GM13976 (cell line): ENCODE data around the gene FKBP9.
A peak's percentile ranks its signal among the peaks of the same experiment; 100 is the strongest.

Source experiments
- DNase-seq: peaks from one replicate; pipeline ENCODE4 v3.0.0; 2012; ENCODE audit warnings: low spot score
- CTCF ChIP-seq: IDR thresholded peaks from 2 replicates; pipeline ENCODE4 v1.5.1; 2012; ENCODE audit warnings: borderline replicate concordance, mild to moderate bottlenecking; ENCODE audit not compliant: insufficient read depth; ENCODE audit errors: extremely low read depth, missing control alignments, control extremely low read depth
- in situ Hi-C: fragments of 300-500 bp; cut with MboI; formaldehyde crosslinking; loops from one replicate; pipeline ENCODE4 v1.12.0; 2022; ENCODE audit warnings: low sequenced_read_pairs, mixed read lengths, inconsistent platforms; ENCODE audit not compliant: unreplicated experiment

FKBP9 gene

GRCh38 chr7:32941181-32941580 lies 16.1 kb upstream of the FKBP9 start:
- in situ Hi-C loops: no loop called here
- no peak for TF ChIP-seq CTCF
- DNase-seq: no peak

- DNase-seq: no peak
- TF ChIP-seq CTCF: no peak
- in situ Hi-C loops: no loop called here
Observed at GRCh38 chr7:32941681-32942414, 15.4 kb upstream of the FKBP9 start.

GRCh38 chr7:32942415-32943251 lies 14.6 kb upstream of the FKBP9 start:
- DNase-seq: peak; percentile 91
- TF ChIP-seq CTCF: peak; percentile 52
- in situ Hi-C loops: no loop called here

DNA sequence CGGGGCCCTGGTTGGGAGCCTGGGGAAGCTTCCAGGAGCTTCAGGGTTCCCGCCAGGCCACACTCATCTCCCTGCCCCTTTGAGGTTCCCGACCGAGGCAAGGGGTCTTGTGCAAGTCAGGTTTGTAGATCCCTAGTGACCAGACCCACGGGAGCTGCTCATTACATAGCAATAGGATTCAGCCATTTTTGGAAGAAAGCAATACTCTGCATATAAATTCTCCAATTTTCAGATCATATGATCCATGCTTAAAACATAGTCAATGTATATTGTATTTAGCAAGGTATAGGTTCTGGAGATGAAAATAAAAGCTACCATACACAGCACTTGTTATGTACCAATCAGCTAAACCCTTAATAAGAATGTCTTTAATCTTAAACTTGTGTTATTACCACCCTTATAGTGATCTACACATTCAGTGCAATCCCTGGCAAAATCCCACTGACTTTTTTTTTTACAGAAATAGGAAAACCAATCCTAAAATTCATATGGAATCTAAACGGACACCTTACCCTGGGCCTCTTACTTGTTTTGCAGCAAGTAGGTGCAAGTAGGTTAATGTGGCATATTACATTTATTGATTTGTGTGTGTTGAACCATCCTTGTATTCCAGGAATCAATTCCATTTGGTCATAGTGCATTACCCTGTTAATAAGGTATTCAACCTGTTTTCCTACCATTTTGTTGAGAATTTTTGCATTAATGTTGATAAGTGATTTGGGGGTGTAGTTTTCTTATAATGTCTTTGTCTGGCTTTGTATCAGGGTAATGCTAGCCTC lies 13.8 kb upstream of the FKBP9 start:
- no peak for DNase-seq
- no peak for TF ChIP-seq CTCF
- in situ Hi-C loops: no loop called here

DNA sequence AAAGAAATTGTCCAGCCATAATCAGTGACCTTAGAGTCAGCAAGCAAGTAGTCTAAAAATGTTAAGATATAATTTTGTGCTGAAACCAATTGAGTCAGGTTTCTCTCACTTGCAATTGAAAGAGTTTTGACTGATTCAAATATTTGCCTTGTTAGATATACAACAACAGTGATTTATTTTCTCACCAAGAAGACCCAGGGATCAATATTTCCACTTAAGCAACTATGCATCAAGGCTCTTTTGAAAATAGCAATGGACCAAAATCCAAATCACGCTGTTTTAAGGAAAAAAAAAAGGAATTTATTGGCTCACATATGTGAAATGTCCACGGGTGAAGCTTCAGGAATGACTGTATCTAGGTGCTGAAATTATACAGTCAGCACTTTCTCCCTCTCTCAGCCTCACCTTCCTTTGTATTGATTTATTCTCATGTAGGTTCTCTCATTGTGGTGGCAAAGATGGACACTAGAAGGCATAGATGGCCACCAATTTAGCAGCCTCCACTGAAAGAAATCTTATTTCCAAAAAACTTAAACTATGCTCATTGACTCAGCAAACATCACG lies 9.7 kb upstream of the FKBP9 start:
- in situ Hi-C loops: no loop called here
- DNase-seq: no peak
- no peak for TF ChIP-seq CTCF

DNA sequence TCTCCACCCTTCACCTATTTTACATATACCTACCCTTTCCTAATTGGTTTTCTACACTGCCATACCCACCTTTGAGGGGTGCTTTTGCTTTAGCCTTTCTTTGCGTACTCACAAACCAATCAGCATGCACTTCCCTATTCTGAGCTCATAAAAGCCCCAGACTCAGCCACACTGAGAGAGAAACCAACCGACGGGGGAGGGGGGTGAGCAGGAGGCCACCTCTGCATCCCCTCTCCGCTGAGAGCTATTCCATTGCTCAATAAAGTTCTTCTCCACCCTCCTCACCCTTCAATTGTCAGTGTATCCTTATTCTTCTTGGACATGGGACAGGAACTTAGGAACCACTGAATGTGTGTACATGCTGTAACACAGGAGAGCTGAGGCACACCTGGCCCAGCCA lies 9.0 kb upstream of the FKBP9 start:
- no peak for TF ChIP-seq CTCF
- in situ Hi-C loops: no loop called here
- no peak for DNase-seq
